Measurements from ENCODE around the gene LMBR1. TPM values are rescaled to one million over a fixed set of nuclear protein-coding genes. Genes with fewer than 3 reads are reported as not detected.
"Not testable (repeated sequence)": the region's sequence is repeated elsewhere in the genome, so short reads cannot be mapped to it uniquely, and the experiment has no call there.

Gene LMBR1
- total and polyA plus RNA-seq, 2 donors (not counting 1 experiment from before 2014, with no cell fraction given): 19.7 to 85.2 TPM

DNA sequence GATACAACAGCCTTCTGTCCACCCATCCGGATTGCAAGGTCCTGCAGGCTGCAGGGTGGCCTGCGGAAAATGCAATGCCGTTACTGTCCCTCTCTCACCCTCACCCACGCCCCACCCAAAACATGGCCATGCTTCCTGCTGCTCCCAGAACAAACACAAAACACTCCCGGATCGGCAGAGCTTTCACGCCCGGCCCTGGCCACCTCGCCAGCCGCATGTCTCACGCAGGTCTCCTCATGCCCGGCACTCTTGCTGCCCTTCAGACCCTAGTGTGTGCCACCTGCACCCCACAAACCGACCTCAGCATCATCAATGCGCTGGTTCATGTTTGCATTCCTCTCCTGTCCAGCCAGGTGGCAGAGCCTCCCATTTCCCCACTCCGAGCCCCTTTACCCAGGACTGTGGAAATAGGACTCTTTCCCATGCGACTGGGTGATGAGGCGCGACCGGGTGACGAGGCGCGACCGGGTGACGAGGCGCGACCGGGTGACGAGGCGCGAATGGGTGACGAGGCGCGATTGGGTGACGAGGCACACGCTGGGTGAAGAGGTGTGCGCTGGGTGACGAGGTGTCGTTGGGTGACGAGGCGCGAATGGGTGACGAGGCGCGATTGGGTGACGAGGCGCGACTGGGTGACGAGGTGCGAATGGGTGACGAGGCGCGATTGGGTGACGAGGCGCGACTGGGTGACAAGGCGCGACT lies 47.6 kb upstream of the LMBR1 start:
- ChIA-PET CTCF (interaction anchor here (1.1 kb wide), 1 partner anchor 9 kb away, joined by 3 read pairs; the partner anchor contains the start of gene NOM1), POLR2A (no interaction called here)
- H3K79me2 ChIP-seq (ENCODE audit: control insufficient read depth, insufficient read depth, low read length): no peaks in the 10 kb centered on the region
- Mint-ChIP-seq H3K27me3 (peaks cover 9% of the 10 kb centered on the region), H3K27ac (no peak overlapping the region), H3K9me3 (ENCODE audit: insufficient read depth) (no peaks in the 10 kb centered on the region), H3K4me3 (no peak overlapping the region), H3K4me1 (peaks cover 3% of the 10 kb centered on the region)
- H3K4me2 ChIP-seq (replicated peaks; ENCODE audit: low read depth, low read length, poor library complexity, severe bottlenecking): no peak overlapping the region
- no peaks in the 10 kb centered on the region for H3K36me3 ChIP-seq (replicated peaks in 1 of 2; ENCODE audit: control extremely low read depth in 1 of 2, control insufficient read depth in 1 of 2, extremely low read depth in 1 of 2, insufficient read depth in 2 of 2, low read length in 1 of 2)
- peaks cover 0 to 23% (median 0%) of the 10 kb centered on the region in 3 donors for H3K9me3 ChIP-seq (ENCODE audit: control extremely low read depth in 1 of 3, control insufficient read depth in 2 of 3, insufficient read depth in 1 of 3, low read length in 2 of 3)
- no peak for ATAC-seq (ENCODE audit: low read depth)
- H3K27ac ChIP-seq (ENCODE audit: low read length in 2 of 2): no peak overlapping the region
- H3K4me3 ChIP-seq (ENCODE audit: control extremely low read depth in 1 of 5, extremely low read depth in 1 of 5, insufficient read depth in 1 of 5, low read depth in 2 of 5, low read length in 4 of 5): no peak overlapping the region
- intact Hi-C loops (cut with micrococcal nuclease): no loop called here
- no peak overlapping the region for H2AFZ ChIP-seq (ENCODE audit: insufficient read depth, low read depth, low read length, poor library complexity, severe bottlenecking)
- H4K20me1 ChIP-seq (ENCODE audit: control insufficient read depth, insufficient read depth, low read length, poor library complexity, severe bottlenecking): no peaks in the 10 kb centered on the region
- H3K4me1 ChIP-seq (ENCODE audit: control insufficient read depth in 2 of 2, insufficient read depth in 2 of 2, low read length in 2 of 2): peaks cover 0 to 6% of the 10 kb centered on the region in 2 donors
- H3K9ac ChIP-seq (ENCODE audit: low read length): no peak overlapping the region
- DNase-seq: no peak
- WGBS (ENCODE audit: insufficient coverage): 96% methylated on average over 53 of the region's 57 CpGs
- H3K27me3 ChIP-seq (replicated peaks in 1 of 4; ENCODE audit: control extremely low read depth in 1 of 4, control insufficient read depth in 3 of 4, insufficient read depth in 4 of 4, low read length in 3 of 4): peaks cover 0 to 20% (median 2%) of the 10 kb centered on the region in 4 experiments
- no peak for TF ChIP-seq EZH2 (IDR thresholded peaks at IDR 0.05; ENCODE audit: borderline replicate concordance, insufficient read depth, low read depth, low read length, poor library complexity, severe bottlenecking)
- no peak for TF ChIP-seq CTCF (IDR thresholded peaks at IDR 0.05)

DNA sequence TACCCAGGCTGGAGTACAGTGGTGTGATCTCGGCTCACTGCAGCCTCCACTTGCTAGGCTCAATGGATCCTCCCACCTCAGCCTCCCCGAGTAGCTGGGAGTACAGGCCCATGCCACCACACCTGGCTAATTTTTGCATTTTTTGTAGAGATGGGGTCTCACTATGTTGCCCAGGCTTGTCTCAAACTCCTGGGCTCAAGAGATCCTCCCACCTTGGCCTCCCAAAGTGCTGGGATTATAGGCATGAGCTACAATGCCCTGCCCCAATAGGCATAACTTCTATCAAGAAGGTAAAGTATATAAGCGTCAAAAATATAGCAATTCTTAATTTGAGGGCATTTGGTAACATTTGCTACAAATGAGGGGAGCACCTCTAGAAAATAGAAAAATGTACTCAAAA lies 43.8 kb upstream of the LMBR1 start:
- H2AFZ ChIP-seq (ENCODE audit: insufficient read depth, low read depth, low read length, poor library complexity, severe bottlenecking); H3K4me3 ChIP-seq (ENCODE audit: control extremely low read depth in 1 of 5, extremely low read depth in 1 of 5, insufficient read depth in 1 of 5, low read depth in 2 of 5, low read length in 4 of 5); H4K20me1 ChIP-seq (ENCODE audit: control insufficient read depth, insufficient read depth, low read length, poor library complexity, severe bottlenecking); H3K27ac ChIP-seq (ENCODE audit: low read length in 2 of 2); H3K27ac Mint-ChIP-seq; H3K4me3 Mint-ChIP-seq; DNase-seq; CTCF ChIA-PET; H3K4me1 ChIP-seq (ENCODE audit: control insufficient read depth in 2 of 2, insufficient read depth in 2 of 2, low read length in 2 of 2); H3K4me1 Mint-ChIP-seq; H3K36me3 ChIP-seq (replicated peaks in 1 of 2; ENCODE audit: control extremely low read depth in 1 of 2, control insufficient read depth in 1 of 2, extremely low read depth in 1 of 2, insufficient read depth in 2 of 2, low read length in 1 of 2); H3K79me2 ChIP-seq (ENCODE audit: control insufficient read depth, insufficient read depth, low read length); intact Hi-C loops (cut with micrococcal nuclease); ATAC-seq (ENCODE audit: low read depth); H3K9ac ChIP-seq (ENCODE audit: low read length); POLR2A ChIA-PET; H3K27me3 ChIP-seq (replicated peaks in 1 of 4; ENCODE audit: control extremely low read depth in 1 of 4, control insufficient read depth in 3 of 4, insufficient read depth in 4 of 4, low read length in 3 of 4); H3K9me3 Mint-ChIP-seq (ENCODE audit: insufficient read depth); H3K4me2 ChIP-seq (replicated peaks; ENCODE audit: low read depth, low read length, poor library complexity, severe bottlenecking): not testable (repeated sequence)
- H3K9me3 ChIP-seq (ENCODE audit: control extremely low read depth in 1 of 3, control insufficient read depth in 2 of 3, insufficient read depth in 1 of 3, low read length in 2 of 3): peaks cover 0 to 15% (median 0%) of the 10 kb centered on the region in 3 donors
- 100% methylated on average over 3 of the region's 3 CpGs for WGBS (ENCODE audit: insufficient coverage)
- peaks cover 14% of the 10 kb centered on the region for H3K27me3 Mint-ChIP-seq
